AG04449 (cell line): ENCODE data around the gene ATF7IP.

ENCODE experiments used
- CTCF ChIA-PET: fragments of 350-600 bp; formaldehyde crosslinking; extraction: SDS; loops from one replicate; lab custom pipeline; 2021; ENCODE audit warnings: antibody characterized with exemption; lab: Yijun Ruan, JAX
- POLR2A ChIA-PET: fragments of 400-600, 350-600 bp; formaldehyde crosslinking; extraction: SDS; loops from one replicate; lab custom pipeline; 2020; ENCODE audit warnings: antibody characterized with exemption, inconsistent platforms; lab: Yijun Ruan, JAX
- DNase-seq: peaks from one replicate; pipeline ENCODE4 v3.0.0-alpha.2; 2010; ENCODE audit warnings: low read depth, low spot score
- H3K4me3 ChIP-seq: 2 replicates; pipeline ENCODE4 v1.5.1; 2011; ENCODE audit warnings: low read depth, mild to moderate bottlenecking, control low read depth, low read length
- TF ChIP-seq, protein P1 (sequence below): IDR thresholded peaks from one replicate; pipeline ENCODE4 v1.5.1; 2011; ENCODE audit warnings: mild to moderate bottlenecking, moderate library complexity, low read length, control low read depth, inconsistent platforms; ENCODE audit not compliant: insufficient read depth; ENCODE audit errors: missing control alignments

The ATF7IP gene

DNA sequence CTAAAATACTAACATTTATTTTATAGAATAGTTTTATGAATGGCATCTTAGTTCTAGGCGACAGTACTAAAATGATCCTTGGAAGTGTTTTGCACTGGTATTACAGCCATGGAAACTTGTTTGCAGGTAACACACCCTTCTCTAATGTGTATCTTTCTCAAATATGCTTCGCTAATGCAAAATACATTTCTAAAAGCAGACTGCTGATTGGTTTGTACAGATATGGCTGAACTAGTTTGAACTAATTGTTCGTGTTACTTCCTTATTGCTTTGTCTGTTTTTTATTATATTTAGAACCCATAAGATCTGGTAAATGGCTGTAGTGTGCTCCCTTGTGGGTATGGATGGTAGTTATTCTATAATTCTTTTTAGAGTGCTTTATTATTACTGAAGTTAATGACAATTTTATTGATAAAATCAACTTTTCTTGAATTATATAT, 53.0 kb downstream of the ATF7IP start:
- no peak overlapping the region for H3K4me3 ChIP-seq
- ChIA-PET CTCF (interaction anchor here (0.7 to 7.9 kb wide), 13 partner anchors 9 to 232 kb away, joined by 3 to 89 read pairs (median 3); no protein-coding TSS in a partner anchor), POLR2A (interaction anchor here (1.0 kb wide), 2 partner anchors 53 to 158 kb away, joined by 3 read pairs; partner anchors contain the start of gene ATF7IP)
- TF ChIP-seq, protein P1, sequence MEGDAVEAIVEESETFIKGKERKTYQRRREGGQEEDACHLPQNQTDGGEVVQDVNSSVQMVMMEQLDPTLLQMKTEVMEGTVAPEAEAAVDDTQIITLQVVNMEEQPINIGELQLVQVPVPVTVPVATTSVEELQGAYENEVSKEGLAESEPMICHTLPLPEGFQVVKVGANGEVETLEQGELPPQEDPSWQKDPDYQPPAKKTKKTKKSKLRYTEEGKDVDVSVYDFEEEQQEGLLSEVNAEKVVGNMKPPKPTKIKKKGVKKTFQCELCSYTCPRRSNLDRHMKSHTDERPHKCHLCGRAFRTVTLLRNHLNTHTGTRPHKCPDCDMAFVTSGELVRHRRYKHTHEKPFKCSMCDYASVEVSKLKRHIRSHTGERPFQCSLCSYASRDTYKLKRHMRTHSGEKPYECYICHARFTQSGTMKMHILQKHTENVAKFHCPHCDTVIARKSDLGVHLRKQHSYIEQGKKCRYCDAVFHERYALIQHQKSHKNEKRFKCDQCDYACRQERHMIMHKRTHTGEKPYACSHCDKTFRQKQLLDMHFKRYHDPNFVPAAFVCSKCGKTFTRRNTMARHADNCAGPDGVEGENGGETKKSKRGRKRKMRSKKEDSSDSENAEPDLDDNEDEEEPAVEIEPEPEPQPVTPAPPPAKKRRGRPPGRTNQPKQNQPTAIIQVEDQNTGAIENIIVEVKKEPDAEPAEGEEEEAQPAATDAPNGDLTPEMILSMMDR = no peak
- DNase-seq = no peak

GRCh38 chr12:14422516-14423230, 57.2 kb downstream of the ATF7IP start:
- TF ChIP-seq, protein P1 = no peak
- no peak for DNase-seq
- H3K4me3 ChIP-seq = no peak overlapping the region
- ChIA-PET POLR2A (no interaction called here), CTCF (interaction anchor here (3.4 to 4.5 kb wide), 2 partner anchors 167 to 185 kb away, joined by 13 to 33 read pairs; no protein-coding TSS in a partner anchor)

DNA sequence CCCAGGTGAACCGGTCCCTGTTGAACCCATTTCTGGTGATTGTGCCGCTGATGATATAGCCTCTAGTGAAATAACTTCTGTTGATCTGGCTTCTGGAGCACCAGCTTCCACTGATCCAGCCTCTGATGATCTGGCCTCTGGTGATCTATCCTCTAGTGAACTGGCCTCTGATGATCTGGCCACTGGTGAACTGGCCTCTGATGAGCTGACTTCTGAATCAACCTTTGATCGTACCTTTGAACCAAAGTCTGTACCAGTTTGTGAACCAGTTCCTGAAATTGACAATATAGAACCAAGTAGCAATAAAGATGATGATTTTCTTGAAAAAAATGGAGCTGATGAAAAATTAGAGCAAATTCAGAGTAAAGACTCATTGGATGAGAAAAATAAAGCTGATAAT, 59.1 kb downstream of the ATF7IP start:
- ChIA-PET CTCF (interaction anchor here (1.2 to 1.7 kb wide), 2 partner anchors 8 to 186 kb away, joined by 4 to 8 read pairs; no protein-coding TSS in a partner anchor), POLR2A (no interaction called here)
- DNase-seq = no peak
- TF ChIP-seq, protein P1 = no peak
- no peak overlapping the region for H3K4me3 ChIP-seq

DNA sequence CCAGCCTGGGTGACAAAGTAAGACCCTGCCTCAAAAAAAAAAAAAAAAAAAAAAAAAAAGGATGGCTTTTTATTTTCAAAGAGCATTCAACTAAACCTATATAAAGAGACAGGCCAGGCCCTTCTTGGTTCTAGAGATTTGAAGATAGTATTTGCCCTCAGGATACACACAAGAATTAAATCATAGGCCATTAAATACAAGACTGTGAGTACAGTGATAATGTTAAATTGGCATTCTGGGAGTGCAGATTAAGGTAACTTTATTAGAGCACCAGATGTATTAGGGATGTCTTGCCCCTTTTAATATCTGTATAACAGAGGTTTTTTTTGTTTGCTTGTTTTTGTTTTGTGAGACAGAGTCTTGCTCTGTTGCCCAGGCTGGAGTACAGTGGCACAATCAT, 61.3 kb downstream of the ATF7IP start:
- ChIA-PET CTCF (interaction anchor here (1.1 to 3.5 kb wide), 2 partner anchors 9 to 189 kb away, joined by 3 to 11 read pairs; no protein-coding TSS in a partner anchor), POLR2A (no interaction called here)
- TF ChIP-seq, protein P1 = no peak

GRCh38 chr12:14427929-14428328, 62.4 kb downstream of the ATF7IP start:
- TF ChIP-seq, protein P1 = no peak
- H3K4me3 ChIP-seq = no peak overlapping the region
- no peak for DNase-seq
- ChIA-PET CTCF (interaction anchor here (0.7 to 3.5 kb wide), 4 partner anchors 10 to 190 kb away, joined by 3 to 11 read pairs (median 5); no protein-coding TSS in a partner anchor), POLR2A (no interaction called here)

More for the DNA sequence above, 61.3 kb downstream of the ATF7IP start:
- DNase-seq = no peak
- H3K4me3 ChIP-seq = no peak overlapping the region

- H3K4me3 ChIP-seq = no peak overlapping the region
- ChIA-PET CTCF (interaction anchor here (1.0 kb wide), 2 partner anchors 13 to 193 kb away, joined by 3 to 5 read pairs; no protein-coding TSS in a partner anchor), POLR2A (no interaction called here)
- no peak for DNase-seq
- TF ChIP-seq, protein P1 = no peak
Observed at GRCh38 chr12:14430394-14430986, 65.0 kb downstream of the ATF7IP start.
